ENCODE measurements around the gene MLXIPL.

The MLXIPL gene

DNA sequence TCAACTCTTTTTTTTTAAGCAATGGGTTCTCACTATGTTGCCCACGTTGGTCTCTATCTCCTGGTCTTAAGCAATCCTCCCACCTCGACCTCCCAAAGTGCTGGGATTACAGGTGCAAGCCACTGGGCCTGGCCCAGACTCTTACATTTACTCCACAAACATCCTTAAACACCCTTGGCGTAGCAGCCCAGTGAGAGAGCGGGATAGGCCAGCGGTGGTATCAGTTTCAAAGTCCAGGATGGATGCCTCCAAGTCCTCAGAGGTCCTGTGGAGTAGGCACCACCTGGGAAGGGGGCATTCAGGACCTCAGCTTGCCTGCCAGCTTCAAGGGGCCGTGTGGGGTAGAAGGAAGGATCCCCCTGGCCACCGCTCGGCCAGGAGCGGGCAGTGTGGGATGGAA lies 25.3 kb upstream of the MLXIPL start (continued):
- TF ChIP-seq POU6F1 (CRISPR knock-in tag; IDR thresholded peaks at IDR 0.05; ENCODE audit: borderline replicate concordance, low read depth): no peak
- no peak for TF ChIP-seq ARNTL (CRISPR knock-in tag; IDR thresholded peaks at IDR 0.05; ENCODE audit: borderline replicate concordance, low read depth)
- no peak for TF ChIP-seq ZFP30 (CRISPR knock-in tag; IDR thresholded peaks at IDR 0.05)
- no peak for TF ChIP-seq ZNF70 (CRISPR knock-in tag; IDR thresholded peaks at IDR 0.05)
- TF ChIP-seq TSHZ2 (CRISPR knock-in tag; IDR thresholded peaks at IDR 0.05): no peak
- TF ChIP-seq ESRRG (CRISPR knock-in tag; IDR thresholded peaks at IDR 0.05): no peak

DNA sequence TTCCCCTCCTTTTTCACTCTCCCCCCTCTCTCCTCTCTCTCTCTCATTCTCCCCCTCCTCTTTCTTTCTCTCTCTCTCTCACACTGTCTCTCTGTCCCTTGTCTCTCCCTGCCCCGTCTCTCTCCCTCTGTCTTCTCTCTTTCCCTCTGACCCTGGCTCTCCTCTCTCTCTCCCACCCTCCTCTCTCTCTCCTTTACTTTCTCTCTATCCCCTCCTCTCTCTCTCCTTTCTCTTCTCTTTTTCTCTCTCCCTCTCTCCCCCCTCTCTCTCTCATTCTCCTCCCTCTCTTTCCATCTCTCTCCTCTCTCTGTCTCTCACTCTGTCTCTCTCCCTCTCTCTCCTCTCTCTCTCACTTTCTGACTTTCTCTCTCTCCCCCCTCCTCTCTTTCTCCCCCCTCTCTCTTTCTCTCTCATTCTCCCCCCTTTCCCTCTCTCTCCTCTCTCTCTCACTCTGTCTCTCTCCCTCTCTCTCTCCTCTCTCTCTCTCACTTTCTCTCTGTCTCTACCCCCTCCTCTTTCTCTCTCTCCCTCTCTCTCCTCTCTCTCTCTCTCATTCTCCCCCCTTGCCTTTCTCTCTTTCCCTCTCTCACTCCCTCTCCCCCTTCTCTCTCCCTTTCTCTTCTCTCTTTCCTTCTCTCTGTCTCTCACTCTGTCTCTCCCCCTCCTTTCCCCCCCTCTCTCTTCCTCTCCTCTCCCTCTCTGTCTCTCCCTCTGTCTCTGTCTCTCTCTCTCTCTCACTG lies 24.4 kb upstream of the MLXIPL start:
- ATAC-seq: no peak
- no peak for TF ChIP-seq ZNF565 (CRISPR knock-in tag; conservative IDR thresholded peaks at IDR 0.05; ENCODE audit: low read depth)
- no peak for TF ChIP-seq ZNF8 (CRISPR knock-in tag; IDR thresholded peaks at IDR 0.05)
- TF ChIP-seq, protein P1, sequence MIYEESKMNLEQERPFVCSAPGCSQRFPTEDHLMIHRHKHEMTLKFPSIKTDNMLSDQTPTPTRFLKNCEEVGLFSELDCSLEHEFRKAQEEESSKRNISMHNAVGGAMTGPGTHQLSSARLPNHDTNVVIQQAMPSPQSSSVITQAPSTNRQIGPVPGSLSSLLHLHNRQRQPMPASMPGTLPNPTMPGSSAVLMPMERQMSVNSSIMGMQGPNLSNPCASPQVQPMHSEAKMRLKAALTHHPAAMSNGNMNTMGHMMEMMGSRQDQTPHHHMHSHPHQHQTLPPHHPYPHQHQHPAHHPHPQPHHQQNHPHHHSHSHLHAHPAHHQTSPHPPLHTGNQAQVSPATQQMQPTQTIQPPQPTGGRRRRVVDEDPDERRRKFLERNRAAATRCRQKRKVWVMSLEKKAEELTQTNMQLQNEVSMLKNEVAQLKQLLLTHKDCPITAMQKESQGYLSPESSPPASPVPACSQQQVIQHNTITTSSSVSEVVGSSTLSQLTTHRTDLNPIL (CRISPR knock-in tag; IDR thresholded peaks at IDR 0.05; ENCODE audit: low read depth): no peak
- no peak for TF ChIP-seq RARB (CRISPR knock-in tag; IDR thresholded peaks at IDR 0.05)
- TF ChIP-seq ARNTL (CRISPR knock-in tag; IDR thresholded peaks at IDR 0.05; ENCODE audit: borderline replicate concordance, low read depth): no peak
- TF ChIP-seq OSR1 (CRISPR knock-in tag; IDR thresholded peaks at IDR 0.05): no peak
- TF ChIP-seq GLIS3 (CRISPR knock-in tag; IDR thresholded peaks at IDR 0.05): no peak
- TF ChIP-seq PATZ1 (CRISPR knock-in tag; IDR thresholded peaks at IDR 0.05; ENCODE audit: borderline replicate concordance): no peak
- no peak for TF ChIP-seq TOX (CRISPR knock-in tag; IDR thresholded peaks at IDR 0.05; ENCODE audit: borderline replicate concordance)
- no peak for TF ChIP-seq SNAI2 (CRISPR knock-in tag; IDR thresholded peaks at IDR 0.05)
- no peak for TF ChIP-seq POU6F1 (CRISPR knock-in tag; IDR thresholded peaks at IDR 0.05; ENCODE audit: borderline replicate concordance, low read depth)
- no peak for TF ChIP-seq CSDC2 (CRISPR knock-in tag; IDR thresholded peaks at IDR 0.05)
- TF ChIP-seq, protein P2, sequence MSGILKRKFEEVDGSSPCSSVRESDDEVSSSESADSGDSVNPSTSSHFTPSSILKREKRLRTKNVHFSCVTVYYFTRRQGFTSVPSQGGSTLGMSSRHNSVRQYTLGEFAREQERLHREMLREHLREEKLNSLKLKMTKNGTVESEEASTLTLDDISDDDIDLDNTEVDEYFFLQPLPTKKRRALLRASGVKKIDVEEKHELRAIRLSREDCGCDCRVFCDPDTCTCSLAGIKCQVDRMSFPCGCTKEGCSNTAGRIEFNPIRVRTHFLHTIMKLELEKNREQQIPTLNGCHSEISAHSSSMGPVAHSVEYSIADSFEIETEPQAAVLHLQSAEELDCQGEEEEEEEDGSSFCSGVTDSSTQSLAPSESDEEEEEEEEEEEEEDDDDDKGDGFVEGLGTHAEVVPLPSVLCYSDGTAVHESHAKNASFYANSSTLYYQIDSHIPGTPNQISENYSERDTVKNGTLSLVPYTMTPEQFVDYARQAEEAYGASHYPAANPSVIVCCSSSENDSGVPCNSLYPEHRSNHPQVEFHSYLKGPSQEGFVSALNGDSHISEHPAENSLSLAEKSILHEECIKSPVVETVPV (CRISPR knock-in tag; IDR thresholded peaks at IDR 0.05): no peak
- no peak for TF ChIP-seq ESRRG (CRISPR knock-in tag; IDR thresholded peaks at IDR 0.05)
- no peak for TF ChIP-seq ZFP30 (CRISPR knock-in tag; IDR thresholded peaks at IDR 0.05)
- no peak for TF ChIP-seq TSHZ2 (CRISPR knock-in tag; IDR thresholded peaks at IDR 0.05)
- TF ChIP-seq ZC3H10 (CRISPR knock-in tag; IDR thresholded peaks at IDR 0.05): no peak
